K562 (cell line): ENCODE measurements around the gene HYAL3. TPM values are rescaled to one million over a fixed set of nuclear protein-coding genes. Genes with fewer than 3 reads are reported as not detected.

Experiments
- AFF4 ChIP-seq: sonication (generic); formaldehyde crosslinking; IDR thresholded peaks from 2 replicates; pipeline ENCODE4 v1.8.0; 2023; ENCODE audit warnings: mild to moderate bottlenecking, missing genetic modification reagents
- ARID4B ChIP-seq: sonication (generic); formaldehyde crosslinking; IDR thresholded peaks from 2 replicates; pipeline ENCODE4 v1.8.0; 2022; ENCODE audit warnings: mild to moderate bottlenecking, missing genetic modification reagents
- CEBPZ ChIP-seq: fragments of 150-350 bp; IDR thresholded peaks from 2 replicates; pipeline ENCODE4 v1.6.1; 2014; ENCODE audit warnings: low read depth, mild to moderate bottlenecking, low read length, borderline replicate concordance
- COPS2 ChIP-seq: fragments of 450-650 bp; conservative IDR thresholded peaks from 2 replicates; pipeline ENCODE4 v1.6.1; 2016; ENCODE audit warnings: mild to moderate bottlenecking, moderate library complexity
- ILF3 ChIP-seq: fragments of 450-650 bp; IDR thresholded peaks from 2 replicates; pipeline ENCODE4 v1.6.1; 2018; ENCODE audit warnings: antibody characterized with exemption, mild to moderate bottlenecking, moderate library complexity, borderline replicate concordance
- IRF1 ChIP-seq: sonication (generic); formaldehyde crosslinking; IDR thresholded peaks from 2 replicates; pipeline ENCODE4 v1.8.0; 2022; ENCODE audit warnings: missing genetic modification reagents, mild to moderate bottlenecking, borderline replicate concordance
- IRF2 ChIP-seq: sonication (generic); formaldehyde crosslinking; IDR thresholded peaks from 2 replicates; pipeline ENCODE4 v1.8.1; 2022; ENCODE audit warnings: mild to moderate bottlenecking, missing genetic modification reagents
- MAFK ChIP-seq: IDR thresholded peaks from 2 replicates; pipeline ENCODE4 v1.6.1; 2011; ENCODE audit warnings: low read length, improper control_type of control experiment
- MAX ChIP-seq: sonication (generic); formaldehyde crosslinking; IDR thresholded peaks from 2 replicates; pipeline ENCODE4 v1.9.0; 2022; ENCODE audit warnings: mild to moderate bottlenecking, missing genetic modification reagents
- NEUROD1 ChIP-seq: fragments of 150-350 bp; IDR thresholded peaks from 2 replicates; pipeline ENCODE4 v1.6.1; 2014; ENCODE audit warnings: borderline replicate concordance, low read length, low read depth; ENCODE audit not compliant: partially characterized antibody
- POLR2G ChIP-seq: fragments of 200-400 bp; formaldehyde crosslinking; IDR thresholded peaks from 2 replicates; pipeline ENCODE4 v1.6.1; 2017; ENCODE audit warnings: low read depth, mild to moderate bottlenecking, antibody characterized with exemption, low read length, moderate library complexity
- SRSF3 ChIP-seq: fragments of 200-400 bp; formaldehyde crosslinking; IDR thresholded peaks from 2 replicates; pipeline ENCODE4 v1.6.1; 2016; ENCODE audit warnings: mild to moderate bottlenecking, low read length, moderate library complexity; ENCODE audit not compliant: insufficient read depth
- TARDBP ChIP-seq: fragments of 450-650 bp; IDR thresholded peaks from 2 replicates; pipeline ENCODE4 v1.6.1; 2016
- ZZZ3 ChIP-seq: fragments of 450-650 bp; IDR thresholded peaks from 2 replicates; pipeline ENCODE4 v1.6.1; 2016; ENCODE audit warnings: antibody characterized with exemption, mild to moderate bottlenecking, moderate library complexity
- polyA plus RNA-seq, 8 experiments: library from polyadenylated mRNA; depleted of rRNA in 4 of 8; stranded (reverse) in 5 of 8; unstranded in 3 of 8; fragments of >200 nt; fragmentation: Nextera tagmentation in 2 of 8; fragmentation: Illumina TruSeq in 1 of 8; extraction: Ambion mirVana in 2 of 8; extraction: Trizol in 1 of 8; gene quantifications; 2 replicates each; pipeline versions ENCODE4 v1.2.1 to v1.2.3, GENCODE V29; 2011 to 2014; ENCODE audit warnings: inconsistent platforms in 1 of 8, missing spikeins in 1 of 8
- total RNA-seq, 7 experiments: library from RNA; depleted of rRNA in 6 of 7; stranded (reverse); fragments of >200 nt in 6 of 7; fragmentation: Illumina TruSeq in 2 of 7; extraction: Trizol in 2 of 7; gene quantifications; 2 replicates each; pipeline versions ENCODE4 v1.2.1 to v1.2.3, GENCODE V29; 2011 to 2021; ENCODE audit warnings: low replicate concordance in 1 of 7

Gene HYAL3
- total and polyA plus RNA-seq, 9 of the 15 experiments (the other 6 are each of a cell fraction or from before 2014, with no cell fraction given): 0.38 to 9.1 (median 6.8) TPM

- TF ChIP-seq ARID4B (peak; percentile 56; the same call in 1 of the 2 replicates), POLR2G (peak; percentile 95), TARDBP (no peak; the same call in 1 of the 2 replicates), AFF4 (CRISPR knock-in tag) (0 out of 2 replicates have a peak, but pooled peaks have one; percentile 72), MAX (CRISPR knock-in tag) (peak; percentile 77), IRF1 (no peak), ILF3 (no peak), ZZZ3 (no peak), COPS2 (no peak), CEBPZ (no peak), MAFK (no peak), NEUROD1 (peak; percentile 25), IRF2 (CRISPR knock-in tag) (no peak), SRSF3 (no peak)
Observed at GRCh38 chr3:50327943-50328691, 28.9 kb upstream of the HYAL3 start, which contains the start of gene TUSC2 (continued).
